Hematopoietic multipotent progenitor cell treated with erythropoietin and hydrocortisone succinate and interleukin-3 and kit ligand, for 6 days (in vitro differentiated cells): Measurements from ENCODE around the gene IL3RA.
"Not testable (repeated sequence)": the region's sequence is repeated elsewhere in the genome, so short reads cannot be mapped to it uniquely, and the experiment has no call there.

Experiments
- DNase-seq: peaks from one replicate; pipeline ENCODE4 v3.0.0-alpha.2; 2015

The IL3RA gene

DNA sequence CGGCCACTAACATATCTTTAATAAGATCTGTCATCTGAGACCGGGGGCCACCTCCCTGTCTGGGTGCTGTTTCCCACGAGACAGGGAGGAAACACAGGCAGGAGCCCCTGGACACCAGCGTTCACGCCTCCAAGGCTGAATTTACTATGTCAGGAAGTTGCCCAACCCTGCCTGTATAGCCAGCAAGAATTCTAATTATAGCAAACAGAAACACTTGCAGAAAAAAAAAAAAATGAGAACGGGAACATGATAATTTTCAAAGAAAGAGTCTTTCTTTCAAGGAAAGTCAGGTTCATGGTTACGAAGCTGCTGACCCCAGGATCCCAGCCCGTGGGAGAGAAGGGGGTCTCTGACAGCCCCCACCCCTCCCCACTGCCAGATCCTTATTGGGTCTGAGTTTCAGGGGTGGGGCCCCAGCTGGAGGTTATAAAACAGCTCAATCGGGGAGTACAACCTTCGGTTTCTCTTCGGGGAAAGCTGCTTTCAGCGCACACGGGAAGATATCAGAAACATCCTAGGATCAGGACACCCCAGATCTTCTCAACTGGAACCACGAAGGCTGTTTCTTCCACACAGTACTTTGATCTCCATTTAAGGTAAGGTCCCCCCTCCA, at the start of gene IL3RA:
Gene IL3RA, plus strand, starts transcription at position 455 of the 613 bp plus-strand sequence. CDS start 4,981 bp downstream, outside the sequence.
- peak; percentile 85 for DNase-seq

DNA sequence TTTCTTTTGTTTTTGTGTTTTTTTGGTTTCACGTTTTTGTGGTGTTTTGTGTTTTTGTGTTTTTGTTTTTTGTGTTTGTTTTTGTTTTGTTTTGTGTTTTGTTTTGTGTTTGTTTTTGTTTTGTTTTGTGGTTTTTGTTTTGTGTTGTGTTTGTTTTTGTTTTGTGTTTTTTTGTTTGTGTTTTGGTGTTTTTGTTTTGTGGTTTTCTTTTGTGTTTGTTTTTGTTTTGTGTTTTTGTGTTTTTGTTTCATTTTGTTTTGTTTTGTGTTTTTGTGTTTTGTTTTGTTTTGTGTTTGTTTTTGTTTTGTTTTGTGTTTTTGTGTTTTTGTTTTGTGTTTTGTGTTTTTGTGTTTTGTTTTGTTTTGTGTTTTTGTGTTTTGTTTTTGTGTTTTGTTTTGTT, 47.0 kb upstream of the IL3RA start:
- DNase-seq: no peak

DNA sequence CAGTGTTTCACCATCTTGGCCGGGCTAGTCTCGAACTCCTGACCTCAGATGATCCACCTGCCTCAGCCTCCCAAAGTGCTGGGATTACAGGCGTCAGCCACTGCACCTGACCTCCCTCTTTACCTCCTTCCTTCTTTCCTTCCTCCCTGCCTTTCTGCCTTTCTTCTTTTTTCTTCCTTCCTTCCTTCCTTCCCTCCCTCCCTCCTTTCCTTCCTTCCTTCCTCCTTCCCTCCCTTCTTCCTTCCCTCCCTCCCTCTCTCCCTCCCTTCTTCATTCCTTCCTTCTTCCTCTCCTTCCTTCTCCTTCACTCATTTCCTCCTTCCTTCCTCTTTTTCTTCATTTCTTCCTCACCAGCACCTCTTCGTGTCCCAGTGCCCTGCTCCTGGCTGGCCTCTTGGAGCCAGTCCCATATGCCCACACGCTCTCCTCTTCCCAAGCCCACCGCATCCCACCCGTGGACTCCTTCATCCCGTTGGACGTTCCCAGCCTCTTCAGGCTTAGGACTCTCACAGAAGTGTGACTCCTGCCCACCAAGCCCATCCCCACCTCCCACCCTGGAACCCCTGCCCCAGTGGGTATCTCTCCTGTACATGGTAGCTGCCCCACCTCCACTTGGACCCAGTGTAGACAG, 45.4 kb upstream of the IL3RA start:
- no peak for DNase-seq

DNA sequence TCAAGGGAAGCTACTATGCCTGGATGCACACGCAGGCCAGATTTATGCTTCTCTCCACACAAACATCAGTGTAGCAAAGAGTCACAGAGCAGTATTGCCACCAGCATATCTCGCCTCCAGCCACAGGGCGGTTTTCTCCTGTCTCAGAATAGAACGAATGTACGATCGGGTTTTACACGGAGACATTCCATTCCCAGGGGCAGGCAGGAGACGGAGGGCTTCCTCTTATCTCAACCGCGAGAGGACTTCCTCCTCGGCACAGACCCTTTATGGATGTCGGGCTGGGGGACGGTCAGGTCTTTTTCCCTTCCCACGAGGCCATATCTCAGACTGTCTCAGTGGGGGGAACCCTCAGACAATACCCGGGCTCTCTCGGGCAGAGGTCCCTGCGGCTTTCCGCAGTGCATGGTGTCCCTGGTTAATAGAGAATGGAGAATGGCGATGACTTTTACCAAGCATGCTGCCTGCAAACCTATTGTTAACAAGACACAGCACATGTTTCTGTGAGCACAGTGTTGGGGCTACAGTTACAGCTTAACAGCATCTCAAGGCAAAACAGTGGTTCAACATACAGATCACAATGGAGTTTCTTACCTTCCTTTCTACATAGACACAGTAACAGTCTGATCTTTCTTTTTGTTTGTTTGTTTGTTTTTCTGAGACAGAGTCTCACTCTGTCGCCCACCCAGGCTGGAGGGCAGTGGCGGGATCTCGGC, 43.9 kb upstream of the IL3RA start:
- peak; percentile 49 for DNase-seq

DNA sequence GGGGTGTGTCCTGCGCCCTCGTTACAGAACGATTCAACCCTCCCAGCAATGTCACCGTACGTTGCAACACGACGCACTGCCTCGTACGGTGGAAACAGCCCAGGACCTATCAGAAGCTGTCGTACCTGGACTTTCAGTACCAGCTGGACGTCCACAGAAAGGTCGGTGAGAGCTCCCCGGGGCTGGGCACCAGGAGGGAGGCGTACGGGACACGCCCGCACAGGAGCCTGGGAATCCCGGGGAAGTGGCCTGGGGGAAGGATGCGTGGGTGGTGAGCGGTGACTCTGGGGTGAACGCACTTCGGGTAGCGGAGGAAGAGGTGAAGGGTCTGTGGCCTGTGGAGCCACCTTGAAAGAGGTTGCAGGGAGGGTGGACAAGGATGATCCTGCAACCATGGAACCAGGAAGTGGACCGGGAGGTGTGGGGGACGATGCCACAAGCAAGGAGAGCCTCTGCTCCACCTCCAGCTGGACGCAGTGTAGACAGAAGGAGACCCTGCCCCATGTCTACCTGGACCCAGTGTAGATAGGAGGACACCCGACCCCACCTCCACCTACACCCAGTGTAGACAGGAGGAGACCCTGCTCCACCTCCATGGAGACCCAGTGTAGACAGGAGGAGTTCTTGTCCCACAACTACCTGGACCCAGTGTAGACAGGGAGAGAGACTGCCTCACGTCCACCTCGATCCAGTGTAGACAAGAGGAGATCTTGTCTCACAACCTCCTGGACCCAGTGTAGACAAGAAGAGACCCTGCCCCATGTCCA, 42.1 kb upstream of the IL3RA start:
- no peak for DNase-seq

DNA sequence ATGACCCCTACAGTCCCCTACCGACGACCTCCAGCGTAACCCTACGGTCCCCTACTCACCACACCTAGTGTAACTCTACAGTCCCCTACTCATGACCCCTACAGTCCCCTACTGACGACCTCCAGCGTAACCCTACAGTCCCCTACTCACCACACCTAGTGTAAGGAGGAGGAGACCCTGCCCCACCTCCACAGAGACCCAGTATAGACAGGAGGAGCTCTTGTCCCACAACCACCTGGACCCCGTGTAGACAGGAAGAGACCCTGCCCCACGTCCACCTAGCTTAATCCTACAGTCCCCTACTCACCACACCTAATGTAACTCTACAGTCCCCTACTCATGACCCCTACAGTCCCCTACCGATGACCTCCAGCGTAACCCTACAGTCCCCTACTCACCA, 41.0 kb upstream of the IL3RA start:
- no peak for DNase-seq

DNA sequence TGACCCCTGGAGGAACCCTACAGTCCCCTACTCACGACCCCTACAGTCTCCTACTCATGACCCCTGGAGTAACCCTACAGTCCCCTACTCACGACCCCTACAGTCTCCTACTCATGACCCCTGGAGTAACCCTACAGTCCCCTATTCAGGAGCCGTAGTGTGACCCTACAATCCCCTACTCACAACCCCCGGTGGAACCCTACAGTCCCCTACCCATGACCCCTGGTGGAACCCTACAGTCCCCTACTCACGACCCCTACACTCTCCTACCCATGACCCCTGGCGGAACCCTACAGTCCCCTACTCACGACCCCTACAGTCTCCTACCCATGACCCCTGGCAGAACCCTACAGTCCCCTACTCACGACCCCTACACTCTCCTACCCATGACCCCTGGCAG, 39.0 kb upstream of the IL3RA start:
- not testable (repeated sequence) for DNase-seq

DNA sequence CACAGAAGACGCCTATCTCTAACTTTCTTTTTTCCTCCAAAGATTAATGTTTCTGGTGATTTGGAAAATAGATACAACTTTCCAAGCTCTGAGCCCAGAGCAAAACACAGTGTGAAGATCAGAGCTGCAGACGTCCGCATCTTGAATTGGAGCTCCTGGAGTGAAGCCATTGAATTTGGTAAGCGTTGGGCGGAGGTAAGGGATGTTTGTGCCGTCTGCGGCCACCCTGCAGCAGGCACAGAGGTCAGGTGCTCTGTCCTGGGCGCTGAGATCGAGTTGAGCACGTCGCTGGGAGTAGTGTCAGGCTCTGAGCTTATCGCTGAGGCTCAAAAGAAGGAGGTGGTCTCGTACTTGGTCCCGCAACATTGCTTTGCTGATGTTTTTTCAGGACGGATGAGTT, 36.1 kb upstream of the IL3RA start:
- DNase-seq: no peak

DNA sequence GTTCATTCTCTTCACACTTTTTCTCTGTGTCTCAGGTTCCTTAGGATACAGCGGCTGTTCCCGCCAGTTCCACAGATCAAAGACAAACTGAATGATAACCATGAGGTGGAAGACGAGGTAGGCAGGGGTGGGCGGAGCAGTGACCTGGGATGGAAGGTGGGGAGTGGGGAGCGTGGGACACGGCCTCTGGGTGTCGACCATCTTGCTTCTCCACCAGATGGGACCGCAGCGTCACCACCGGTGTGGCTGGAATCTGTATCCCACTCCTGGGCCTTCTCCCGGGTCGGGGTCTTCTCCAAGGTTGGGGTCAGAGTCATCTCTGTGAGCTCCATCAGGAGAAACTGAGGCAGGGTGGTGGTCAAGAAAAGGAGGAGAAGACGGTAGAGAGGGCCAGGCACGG, 31.2 kb upstream of the IL3RA start:
- no peak for DNase-seq

DNA sequence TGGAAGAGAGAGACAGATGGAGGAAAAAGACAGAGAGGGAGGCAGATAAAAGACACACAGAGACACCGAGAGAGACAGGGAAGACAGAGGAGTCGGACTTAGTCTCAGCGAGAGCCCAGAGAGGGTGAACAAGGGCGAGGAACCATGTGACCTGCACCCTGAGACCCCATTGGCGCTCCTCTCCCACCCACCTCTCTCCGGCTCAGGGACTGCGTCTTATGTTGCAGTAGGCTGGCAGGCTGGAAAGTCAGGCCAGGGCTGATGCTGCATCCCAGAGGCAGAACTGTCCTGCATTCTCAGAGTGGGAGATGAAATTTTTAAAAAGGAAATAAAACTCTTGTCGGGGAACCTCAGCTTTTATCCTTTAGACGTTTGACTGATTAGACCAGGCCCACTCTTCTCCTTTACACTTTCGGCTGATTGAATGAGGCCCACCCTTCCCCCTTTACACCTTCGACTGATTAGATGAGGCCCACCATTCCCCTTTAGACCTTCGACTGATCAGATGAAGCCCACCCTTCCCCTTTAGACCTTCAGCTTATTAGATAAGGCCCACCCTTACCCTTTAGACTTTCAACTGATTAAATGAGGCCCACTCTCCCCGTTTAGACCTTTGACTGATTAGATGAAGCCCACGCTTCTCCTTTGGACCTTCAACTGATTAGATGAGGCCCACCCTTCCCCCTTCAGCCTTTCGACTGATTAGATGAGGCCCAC, 29.5 kb upstream of the IL3RA start:
- DNase-seq: no peak

DNA sequence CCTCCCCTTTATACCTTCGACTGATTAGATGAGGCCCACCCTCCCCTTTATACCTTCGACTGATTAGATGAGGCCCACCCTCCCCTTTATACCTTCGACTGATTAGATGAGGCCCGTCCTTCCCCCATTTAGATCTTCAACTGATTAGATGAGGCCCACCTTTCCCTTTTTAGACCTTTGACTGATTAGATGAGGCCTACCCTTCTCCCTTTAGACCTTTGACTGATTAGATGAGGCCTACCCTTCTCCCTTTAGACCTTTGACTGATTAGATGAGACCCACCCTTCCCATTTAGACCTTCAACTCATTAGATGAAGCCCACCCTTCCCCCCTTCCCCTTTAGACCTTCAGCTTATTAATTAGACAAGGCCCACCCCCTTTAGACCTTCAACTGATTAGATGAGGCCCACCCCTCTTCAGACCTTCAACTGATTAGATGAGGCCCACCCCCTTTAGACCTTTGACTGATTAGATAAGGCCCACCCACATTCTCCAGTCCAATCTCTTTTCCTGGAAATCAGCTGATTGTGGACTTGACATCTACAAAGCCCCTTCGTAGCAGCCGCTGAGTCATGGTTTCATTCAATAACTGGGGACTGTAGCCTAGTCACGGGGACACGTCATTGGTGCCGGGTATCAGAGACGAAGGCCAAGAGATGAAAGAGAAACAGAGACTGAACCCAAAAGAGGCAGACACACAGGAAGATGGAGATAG, 28.8 kb upstream of the IL3RA start:
- DNase-seq: no peak

DNA sequence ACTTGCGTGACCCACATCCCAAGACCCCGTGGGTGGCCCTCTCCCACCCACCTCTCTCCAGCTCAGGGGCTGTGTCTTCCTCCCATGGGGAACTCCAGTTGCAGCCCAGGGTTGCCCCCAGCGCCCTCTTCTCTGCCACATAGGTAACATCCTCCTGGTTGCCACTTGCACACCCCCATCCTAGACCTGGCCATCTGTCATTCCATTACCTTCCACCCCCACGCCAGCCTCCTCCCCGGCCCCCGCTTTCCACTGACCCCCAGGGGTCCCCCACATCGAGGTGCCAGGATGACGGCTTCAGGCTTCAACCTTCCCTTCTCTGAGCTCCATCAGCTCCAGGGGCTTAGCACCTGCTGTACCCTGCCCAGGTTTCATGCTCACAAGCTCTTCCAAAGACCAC, 28.1 kb upstream of the IL3RA start:
- DNase-seq: no peak

DNA sequence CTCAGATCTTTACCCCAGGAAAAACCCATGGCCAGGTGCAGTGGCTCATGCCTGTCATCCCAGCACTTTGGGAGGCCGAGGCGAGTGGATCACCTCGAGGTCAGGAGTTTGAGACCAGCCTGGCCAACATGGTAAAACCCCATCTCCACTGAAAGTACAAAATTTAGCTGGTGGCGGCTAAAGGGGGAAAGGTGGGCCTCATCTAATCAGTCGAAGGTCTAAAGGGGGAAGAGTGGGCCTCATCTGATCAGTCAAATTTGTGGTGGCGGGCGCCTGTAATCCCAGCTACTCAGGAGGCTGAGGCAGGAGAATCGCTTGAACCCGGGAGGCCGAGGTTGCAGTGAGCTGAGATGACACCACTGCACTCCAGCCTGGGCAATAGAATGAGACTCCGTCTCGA, 27.7 kb upstream of the IL3RA start:
- DNase-seq: not testable (repeated sequence)

DNA sequence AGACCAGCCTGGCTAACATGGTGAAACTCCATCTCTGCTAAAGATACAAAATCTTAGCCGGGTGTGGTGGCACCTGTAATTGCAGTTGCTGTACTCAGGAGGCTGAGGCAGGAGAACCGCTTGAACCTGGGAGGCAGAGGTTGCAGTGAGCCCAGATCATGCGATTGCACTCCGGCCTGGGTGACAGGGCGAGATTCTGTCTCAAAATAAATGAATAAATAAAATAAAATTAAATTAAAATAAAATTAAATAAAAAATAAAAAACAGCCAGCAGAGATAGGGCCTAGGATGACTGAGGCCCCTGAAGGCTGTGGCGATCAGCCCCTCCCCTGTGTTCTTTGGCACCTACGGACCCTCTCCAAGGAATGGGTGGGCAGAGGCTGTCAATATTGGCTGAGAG, 22.8 kb upstream of the IL3RA start:
- no peak for DNase-seq

DNA sequence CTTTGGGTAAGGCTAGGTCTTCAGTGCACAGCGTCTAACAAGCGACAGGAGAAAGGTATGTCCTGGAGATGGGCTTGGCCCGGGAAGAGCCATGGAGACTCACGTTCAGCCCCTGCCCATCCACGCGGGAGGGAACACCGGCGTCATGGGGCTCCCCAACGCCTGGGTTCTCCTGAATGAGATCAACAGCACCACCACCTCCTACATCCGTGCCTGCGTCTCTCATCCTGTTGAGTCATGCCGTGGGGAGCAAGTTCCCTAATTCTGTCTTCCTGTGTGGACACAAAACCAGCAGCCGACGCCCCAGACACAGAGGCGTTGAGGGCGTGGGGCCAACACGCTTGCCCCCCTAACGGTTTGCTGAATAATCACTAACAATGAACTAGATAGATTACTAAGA, 20.1 kb upstream of the IL3RA start:
- peak; percentile 91 for DNase-seq

DNA sequence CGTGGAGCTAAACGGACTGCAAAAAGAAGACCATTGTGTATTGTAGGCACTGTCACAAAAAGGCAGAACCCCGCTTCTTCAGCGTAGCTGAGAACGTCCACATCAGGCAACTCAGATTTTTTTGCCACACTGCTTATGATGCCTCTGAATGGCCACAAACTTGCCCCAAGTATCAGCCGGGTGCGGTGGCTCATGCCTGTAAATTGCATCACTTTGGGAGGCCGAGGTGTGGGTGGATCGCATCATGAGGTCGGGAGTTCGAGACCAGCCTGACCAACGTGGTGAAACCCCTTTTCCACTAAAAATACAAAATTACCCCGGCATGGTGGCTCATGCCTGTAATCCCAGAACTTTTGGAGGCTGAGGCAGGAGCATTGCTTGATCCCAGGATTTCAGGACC, 14.9 kb upstream of the IL3RA start:
- no peak for DNase-seq

DNA sequence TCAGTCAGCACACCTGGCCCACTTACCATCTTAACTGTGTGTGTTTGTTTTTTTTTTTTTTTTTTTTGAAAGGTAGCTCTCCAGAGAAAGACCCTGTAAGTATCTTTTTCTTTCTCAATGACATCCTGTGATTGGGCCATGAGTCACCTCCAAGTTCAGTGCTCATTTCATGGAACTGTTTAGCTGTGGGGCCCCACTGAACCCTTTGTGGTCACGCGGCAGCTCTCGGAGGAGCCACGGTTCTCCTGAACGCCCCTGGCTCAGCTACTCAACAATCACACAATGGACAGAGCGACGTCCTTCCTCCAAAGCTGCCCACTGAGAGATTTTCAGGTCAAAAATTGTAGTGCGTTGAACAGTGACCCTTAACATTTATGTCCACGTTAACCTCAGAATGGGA, 14.2 kb upstream of the IL3RA start:
- peak; percentile 48 for DNase-seq

DNA sequence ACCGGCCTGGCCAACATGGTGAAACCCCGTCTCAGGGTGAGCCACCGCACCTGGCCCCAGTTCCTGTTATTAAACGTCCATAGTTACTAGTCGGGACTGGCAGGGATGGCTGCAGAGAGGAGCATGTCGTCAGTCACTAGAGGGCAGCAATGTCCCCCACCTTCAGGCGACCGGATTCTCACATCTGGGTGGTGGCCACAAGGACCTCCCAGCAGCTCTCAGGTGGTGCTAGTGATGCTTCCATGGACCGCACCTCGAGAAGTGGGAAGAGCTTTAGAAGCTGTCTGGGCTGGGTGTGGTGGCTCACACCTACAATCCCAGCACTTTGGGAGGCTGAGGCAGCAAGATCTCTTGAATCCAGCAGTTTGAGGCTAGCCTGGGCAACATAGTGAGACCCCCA, 13.3 kb upstream of the IL3RA start:
- peak; percentile 90 for DNase-seq

DNA sequence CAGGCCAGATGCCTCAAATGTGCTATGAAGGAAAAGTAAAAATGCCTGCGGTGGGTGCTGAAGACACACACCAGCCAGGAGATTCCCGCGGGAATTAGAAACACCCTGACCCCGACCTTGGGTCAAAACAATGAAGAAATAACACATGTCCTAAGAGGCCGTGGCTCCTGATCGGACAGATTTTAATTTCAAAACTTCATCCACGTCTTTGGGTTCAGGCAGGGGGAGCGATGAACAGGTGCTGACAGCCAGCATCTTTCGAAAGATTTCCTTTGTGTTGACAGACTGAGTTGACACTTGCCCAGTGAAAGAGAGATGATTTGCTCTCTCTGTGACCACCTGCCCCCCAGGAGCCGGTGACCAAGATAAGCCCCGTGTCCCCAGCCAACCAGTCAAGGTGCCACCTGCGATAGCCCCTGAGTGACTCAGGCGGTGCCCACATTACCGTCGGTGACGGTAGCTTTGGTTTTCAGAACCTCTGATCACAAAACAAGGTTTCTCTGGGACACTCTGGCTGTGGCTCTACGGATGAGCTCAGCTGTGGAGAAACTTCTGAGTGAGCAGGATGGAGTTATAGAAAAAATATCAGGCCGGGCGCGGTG, 11.0 kb upstream of the IL3RA start:
- peak; percentile 48 for DNase-seq

DNA sequence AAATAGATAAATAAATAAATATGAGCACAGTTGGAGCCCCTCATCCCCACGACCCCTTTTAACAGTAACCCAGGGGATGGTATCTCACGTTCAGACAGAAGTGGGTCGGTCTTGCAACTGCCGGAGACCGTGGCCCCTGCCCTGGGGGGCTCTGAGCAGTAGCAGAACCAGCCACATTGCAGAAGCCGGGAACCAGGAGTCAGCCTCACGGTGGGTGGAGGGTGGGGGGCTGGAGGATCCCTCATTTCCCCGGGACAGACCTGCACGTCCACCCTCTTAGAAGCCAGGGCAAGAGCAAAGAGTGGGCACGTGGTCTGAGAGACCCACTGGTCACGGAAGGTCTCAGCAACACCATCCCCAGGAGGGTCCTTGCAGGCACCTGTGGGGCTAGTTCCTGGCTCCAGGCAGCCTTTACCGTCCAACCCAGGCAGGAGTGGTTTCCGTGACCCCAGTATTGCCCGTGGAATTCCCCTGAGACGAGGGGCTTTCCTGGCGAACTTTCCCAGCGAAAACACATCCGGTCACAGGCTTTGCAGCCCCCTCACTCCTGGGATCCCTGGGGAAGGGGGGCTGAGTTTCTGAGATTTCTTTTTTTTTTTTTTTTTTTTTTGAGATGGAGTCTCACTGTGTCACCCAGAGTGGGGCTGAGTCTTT, 8.8 kb upstream of the IL3RA start:
- DNase-seq: no peak

DNA sequence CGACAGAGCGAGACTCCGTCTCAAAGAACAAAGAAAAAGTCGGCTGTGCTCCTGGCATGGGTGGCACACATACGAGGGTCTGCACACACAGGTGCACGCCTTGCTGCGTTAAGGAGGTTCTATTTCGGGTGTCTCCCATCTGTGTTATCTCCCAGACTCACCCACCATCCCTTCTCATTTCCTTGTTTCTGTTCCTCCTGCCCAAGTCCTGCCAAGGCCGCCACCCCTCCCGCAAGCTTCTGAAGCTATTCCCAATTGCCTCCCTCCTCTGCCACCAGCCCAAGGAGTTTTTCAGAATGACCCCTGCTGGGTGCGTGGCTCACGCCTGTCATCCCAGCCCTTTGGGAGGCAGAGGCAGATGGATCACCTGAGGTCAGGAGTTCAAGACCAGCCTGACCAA, 6.0 kb upstream of the IL3RA start:
- no peak for DNase-seq
